GM08714 (cell line): Measurements from ENCODE around the gene ERI3.

Experiments
- H3K4me3 ChIP-seq: fragments of 200-500 bp; sonication (Bioruptor generic); 2 replicates; pipeline ENCODE4 v1.5.1; 2014; ENCODE audit warnings: mild to moderate bottlenecking, low read length, inconsistent platforms
- ZNF274 ChIP-seq: IDR thresholded peaks from 2 replicates; pipeline ENCODE4 v1.6.1; 2012; ENCODE audit warnings: mild to moderate bottlenecking, low read depth, low read length

Gene ERI3

DNA sequence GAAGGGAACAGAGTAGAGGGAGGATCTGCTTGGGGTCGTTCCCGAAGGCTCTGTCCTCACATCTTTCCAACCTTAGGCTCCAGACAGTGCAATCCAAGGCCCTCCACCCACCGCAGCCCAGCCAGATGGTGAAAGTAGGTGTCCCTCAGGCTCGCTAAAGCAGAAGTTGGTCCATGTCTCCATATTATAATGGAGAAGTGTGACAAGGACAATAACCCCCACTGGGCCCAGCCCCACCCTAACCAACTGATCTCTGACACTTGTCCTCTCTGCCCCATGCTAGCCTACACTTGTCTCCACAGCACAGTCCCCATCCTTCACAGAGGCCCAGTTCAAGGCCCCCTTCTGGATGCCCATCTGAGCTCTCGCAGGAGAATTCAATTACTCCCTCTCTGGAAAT lies 93.1 kb downstream of the ERI3 start:
- TF ChIP-seq ZNF274, result no peak
- no peak overlapping the region for H3K4me3 ChIP-seq

GRCh38 chr1:44261171-44261817 lies 93.8 kb downstream of the ERI3 start:
- no peak overlapping the region for H3K4me3 ChIP-seq
- TF ChIP-seq ZNF274, result no peak

- no peak for TF ChIP-seq ZNF274
Measured at GRCh38 chr1:44260792-44261170, 94.3 kb downstream of the ERI3 start.

DNA sequence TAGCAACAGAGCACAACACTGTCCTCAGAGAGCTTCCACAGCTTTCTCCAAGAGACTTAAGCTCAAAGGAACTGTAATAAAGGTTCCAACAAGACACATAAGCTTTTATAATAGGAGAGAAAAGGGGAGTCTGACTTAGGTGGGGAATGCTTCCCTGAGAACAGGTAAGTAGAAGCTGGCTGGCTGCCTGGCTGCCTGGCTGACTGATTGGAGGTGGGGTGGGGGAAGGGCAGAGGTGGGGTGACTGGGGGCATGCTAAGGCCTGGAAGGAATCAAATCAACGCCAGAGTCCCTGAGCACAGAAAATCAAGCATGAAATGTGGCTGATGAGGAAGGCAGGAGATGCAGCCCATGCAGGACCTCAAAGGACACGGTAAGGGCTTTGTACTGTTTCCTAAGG lies 96.0 kb downstream of the ERI3 start:
- H3K4me3 ChIP-seq, result no peak overlapping the region
- TF ChIP-seq ZNF274, result no peak

More at GRCh38 chr1:44260792-44261170, 94.3 kb downstream of the ERI3 start:
- no peak overlapping the region for H3K4me3 ChIP-seq

GRCh38 chr1:44256762-44257554 lies 98.1 kb downstream of the ERI3 start:
- no peak for TF ChIP-seq ZNF274
- no peak overlapping the region for H3K4me3 ChIP-seq

- H3K4me3 ChIP-seq, result no peak overlapping the region
- TF ChIP-seq ZNF274, result no peak
Measured at GRCh38 chr1:44254392-44254910, 100.6 kb downstream of the ERI3 start.

DNA sequence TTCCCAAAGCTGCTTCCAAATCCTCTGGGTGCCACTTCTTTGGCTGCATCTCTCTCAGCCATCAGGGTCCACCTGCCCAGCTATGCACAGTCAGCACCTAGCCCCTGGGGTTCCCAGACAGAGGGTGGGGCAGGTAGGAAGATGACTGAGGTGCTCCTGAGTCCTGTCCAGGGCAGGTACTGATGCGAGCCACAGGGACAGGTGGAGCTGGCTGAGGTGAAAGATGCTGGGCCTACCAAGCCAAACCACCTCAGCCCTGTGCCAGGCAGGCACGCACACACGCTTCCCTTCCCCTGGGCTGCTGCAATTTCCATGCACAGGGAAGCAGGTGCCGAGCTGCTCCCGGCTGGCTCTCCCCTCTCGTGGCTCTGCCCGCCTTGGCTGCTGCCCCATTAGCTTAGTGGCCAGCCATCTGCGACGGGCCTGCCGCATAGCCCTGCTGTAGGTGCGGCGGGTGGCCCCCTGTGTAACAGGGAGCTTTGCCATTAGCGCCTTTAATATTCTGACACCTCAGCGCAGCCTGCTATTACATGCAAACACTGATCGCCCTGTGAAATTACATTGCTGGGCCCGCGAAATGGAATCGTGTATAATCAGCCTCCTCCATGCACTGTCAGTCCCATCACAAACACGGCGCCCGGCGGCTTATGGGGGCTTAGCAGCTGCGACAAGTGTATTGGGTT lies 102.9 kb downstream of the ERI3 start:
- H3K4me3 ChIP-seq, result no peak overlapping the region
- no peak for TF ChIP-seq ZNF274

DNA sequence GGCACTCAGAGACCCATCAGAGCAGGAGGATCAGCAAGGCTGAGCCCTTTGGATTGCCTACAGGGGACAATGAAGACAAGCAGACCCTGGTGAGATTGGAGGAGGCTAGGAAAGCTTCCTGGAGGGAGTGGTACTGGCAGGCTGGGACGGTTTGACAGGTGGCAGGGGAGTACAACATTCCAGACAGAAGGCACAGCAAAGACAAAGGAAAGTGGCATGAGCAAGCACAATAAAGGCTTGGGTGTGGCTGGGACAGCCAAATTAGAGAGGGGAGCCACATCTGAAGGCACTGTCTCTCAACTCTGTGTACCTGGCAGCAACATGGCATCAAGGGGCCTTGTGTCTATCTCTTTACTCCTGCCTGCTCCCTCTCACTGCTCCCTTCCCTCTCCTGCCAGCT lies 103.6 kb downstream of the ERI3 start:
- H3K4me3 ChIP-seq, result no peak overlapping the region
- no peak for TF ChIP-seq ZNF274

GRCh38 chr1:44250068-44250781 lies 104.8 kb downstream of the ERI3 start:
- H3K4me3 ChIP-seq, result no peak overlapping the region
- no peak for TF ChIP-seq ZNF274

- no peak for TF ChIP-seq ZNF274
- H3K4me3 ChIP-seq, result no peak overlapping the region
Measured at GRCh38 chr1:44249543-44249942, 105.5 kb downstream of the ERI3 start.

- no peak overlapping the region for H3K4me3 ChIP-seq
- no peak for TF ChIP-seq ZNF274
Measured at GRCh38 chr1:44246806-44247205, 108.3 kb downstream of the ERI3 start.

DNA sequence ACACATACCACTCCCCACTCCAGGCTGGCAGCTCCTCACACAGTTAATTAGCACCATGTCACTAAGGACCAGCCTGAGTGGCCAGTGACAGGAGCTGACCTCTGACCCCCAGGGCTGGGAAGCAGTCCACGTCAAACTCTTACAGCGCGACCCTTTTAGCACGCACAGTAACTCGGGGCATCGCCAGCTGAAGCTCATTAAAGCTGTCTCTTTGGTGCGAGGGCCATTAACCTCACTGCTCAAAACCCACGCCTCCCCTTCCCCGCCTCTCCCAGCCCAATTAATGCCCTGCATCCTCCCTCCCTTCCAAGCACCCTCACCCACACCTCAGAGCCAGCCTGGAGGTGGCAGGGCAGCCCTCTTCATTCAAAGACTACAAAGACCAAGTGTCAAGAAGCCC lies 110.1 kb downstream of the ERI3 start:
- H3K4me3 ChIP-seq, result no peak overlapping the region
- no peak for TF ChIP-seq ZNF274

DNA sequence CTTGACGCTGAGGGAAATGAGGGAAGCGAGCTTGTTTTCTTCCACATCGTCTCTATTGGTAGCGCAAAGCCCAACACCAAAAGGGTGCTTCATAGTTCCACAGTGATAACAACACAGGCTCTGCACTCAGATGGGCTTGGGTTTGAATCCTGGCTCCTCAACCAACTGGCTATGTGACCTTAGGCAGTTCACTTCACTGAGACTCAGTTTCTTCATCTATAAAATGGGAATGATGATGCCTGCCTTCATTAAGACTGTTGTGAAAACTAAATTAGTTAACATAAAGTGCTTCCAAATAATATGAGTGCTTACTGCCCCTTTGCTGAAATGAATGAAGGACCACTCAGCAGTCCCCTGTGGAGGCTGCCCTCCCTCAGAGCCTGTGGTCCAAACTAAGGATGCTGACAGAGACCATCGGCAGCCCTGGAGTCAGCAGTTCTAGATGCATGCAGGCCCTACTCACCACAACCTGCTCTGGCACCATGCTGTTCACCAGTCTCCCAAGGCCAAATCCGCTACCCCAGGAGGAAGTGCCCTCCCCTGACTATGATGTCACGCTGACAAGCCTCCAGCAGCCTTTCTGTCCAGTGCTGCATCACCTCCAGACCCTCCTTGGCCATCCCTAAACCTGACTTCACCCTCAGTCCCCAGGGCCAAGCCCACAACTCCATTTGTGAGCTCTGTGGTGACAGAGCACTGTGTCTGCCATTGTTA lies 111.1 kb downstream of the ERI3 start:
- no peak for TF ChIP-seq ZNF274
- H3K4me3 ChIP-seq, result no peak overlapping the region
